LNCAP (cell line): ENCODE results near the gene IL2RG.

Source experiments
- CTCF ChIP-seq: fragments of 450-650 bp; IDR thresholded peaks from 2 replicates; pipeline ENCODE4 v1.5.1; 2017; ENCODE audit warnings: mild to moderate bottlenecking

The IL2RG gene

GRCh38 chrX:71082124-71082647 lies 29.2 kb downstream of the IL2RG start:
- TF ChIP-seq CTCF, result no peak

GRCh38 chrX:71081330-71082123 lies 29.9 kb downstream of the IL2RG start:
- TF ChIP-seq CTCF, result no peak

GRCh38 chrX:71070531-71070930 lies 40.8 kb downstream of the IL2RG start:
- no peak for TF ChIP-seq CTCF

- no peak for TF ChIP-seq CTCF
These were observed 43.1 kb downstream of the IL2RG start, which contains the start of gene SNX12 for GRCh38 chrX:71068044-71068918. Gene SNX12, minus strand, starts transcription at chrX:71068334. Its CDS starts 28 bp downstream, at chrX:71068306.

GRCh38 chrX:71067712-71068043 lies 43.7 kb downstream of the IL2RG start:
- TF ChIP-seq CTCF, result no peak

GRCh38 chrX:71067089-71067488 lies 44.3 kb downstream of the IL2RG start:
- TF ChIP-seq CTCF, result no peak

- no peak for TF ChIP-seq CTCF
These were observed 51.2 kb downstream of the IL2RG start for GRCh38 chrX:71060127-71060526.
